Activated T-helper 1 cell treated with anti-CD3 and anti-CD28 coated beads, Interleukin-2, amount 50 U/mL, for 16 hours (primary cell): Measurements from ENCODE around the gene FASTK.

Source experiments
- DNase-seq, 2 donors: peaks; one replicate each; pipeline ENCODE4 v3.0.0-alpha.2; 2020; ENCODE audit warnings: low read depth in 1 of 2, low spot score in 1 of 2

The FASTK gene

DNA sequence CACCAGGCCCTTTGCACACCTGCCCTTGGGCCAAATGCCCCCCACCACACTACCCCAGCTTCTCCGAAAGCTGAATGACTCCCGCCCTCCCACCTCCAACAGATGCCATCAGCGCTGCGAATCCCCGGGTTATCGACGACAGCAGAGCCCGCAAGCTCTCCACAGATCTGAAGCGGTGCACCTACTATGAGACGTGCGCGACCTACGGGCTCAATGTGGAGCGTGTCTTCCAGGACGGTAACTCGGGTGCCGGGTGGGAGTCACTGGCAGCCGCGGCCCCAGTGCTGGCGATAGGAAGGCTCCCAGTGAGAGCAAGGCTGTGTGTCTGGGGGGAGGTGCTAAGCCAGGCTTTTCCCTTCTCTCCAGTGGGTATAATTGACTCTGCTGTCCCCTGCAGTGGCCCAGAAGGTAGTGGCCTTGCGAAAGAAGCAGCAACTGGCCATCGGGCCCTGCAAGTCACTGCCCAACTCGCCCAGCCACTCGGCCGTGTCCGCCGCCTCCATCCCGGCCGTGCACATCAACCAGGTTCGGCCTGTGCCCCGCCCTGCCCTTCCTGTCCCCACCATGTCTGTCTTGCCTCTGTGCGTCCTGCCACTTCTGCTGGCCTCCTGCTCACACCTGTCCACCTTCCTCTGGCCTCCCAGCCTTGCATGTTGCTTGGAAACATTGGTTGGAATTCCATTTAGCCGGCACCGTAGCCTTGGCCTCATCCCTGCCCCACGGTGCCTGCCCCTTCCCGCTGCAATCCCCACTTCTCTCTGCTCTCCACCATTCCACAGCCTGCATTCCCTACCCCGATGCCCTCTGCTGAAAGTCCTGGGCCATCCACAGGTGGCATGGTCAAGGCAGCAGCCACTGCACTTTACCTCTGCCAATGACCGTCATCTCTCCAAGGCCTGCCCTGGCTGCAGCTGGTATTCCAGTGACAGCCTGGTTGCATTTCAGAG, 37.8 kb upstream of the FASTK start:
- DNase-seq: no peak

GRCh38 chr7:151117565-151117964, 37.0 kb upstream of the FASTK start:
- DNase-seq: peak; percentile 11 to 21

- DNase-seq: no peak
Observed at GRCh38 chr7:151116603-151117440, 36.2 kb upstream of the FASTK start.

- no peak for DNase-seq
Observed at GRCh38 chr7:151115836-151116418, 35.3 kb upstream of the FASTK start.

DNA sequence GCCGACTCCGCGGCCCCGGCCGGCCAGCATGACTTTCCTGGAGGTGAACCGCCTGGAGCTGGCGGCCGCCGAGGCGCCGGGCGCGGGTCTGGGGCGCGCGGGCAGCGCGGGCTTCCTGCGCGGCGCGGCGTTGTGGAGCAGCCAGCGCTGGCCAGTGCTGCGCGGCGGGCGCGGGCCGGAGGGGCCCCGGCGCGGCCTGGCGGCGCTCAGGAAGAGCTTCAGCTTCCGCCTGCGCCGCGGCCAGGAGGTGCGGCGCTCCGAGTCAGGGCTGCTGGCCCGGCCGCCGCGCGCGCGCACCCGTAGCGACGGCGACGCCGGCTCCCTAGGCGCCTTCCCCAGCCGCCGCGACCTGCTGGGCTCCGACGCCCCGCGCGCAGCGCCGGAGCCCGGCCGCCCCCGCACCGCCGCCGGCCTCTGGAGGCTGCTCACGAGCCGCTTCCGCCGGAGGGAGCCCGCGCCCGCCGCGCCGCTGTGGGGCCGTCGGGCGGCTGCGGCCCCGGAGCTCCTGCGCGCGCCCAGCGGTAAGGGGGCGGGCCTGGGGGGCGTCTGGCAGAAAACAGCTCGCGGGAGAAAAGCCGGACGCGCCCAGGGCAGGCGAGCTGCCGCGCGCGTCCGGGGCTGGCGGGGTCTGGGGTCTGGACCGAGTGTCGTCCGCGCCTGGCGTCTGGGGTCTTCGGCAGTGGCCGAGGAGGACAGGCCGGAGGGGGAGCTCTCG, 34.7 kb upstream of the FASTK start:
- DNase-seq: no peak

DNA sequence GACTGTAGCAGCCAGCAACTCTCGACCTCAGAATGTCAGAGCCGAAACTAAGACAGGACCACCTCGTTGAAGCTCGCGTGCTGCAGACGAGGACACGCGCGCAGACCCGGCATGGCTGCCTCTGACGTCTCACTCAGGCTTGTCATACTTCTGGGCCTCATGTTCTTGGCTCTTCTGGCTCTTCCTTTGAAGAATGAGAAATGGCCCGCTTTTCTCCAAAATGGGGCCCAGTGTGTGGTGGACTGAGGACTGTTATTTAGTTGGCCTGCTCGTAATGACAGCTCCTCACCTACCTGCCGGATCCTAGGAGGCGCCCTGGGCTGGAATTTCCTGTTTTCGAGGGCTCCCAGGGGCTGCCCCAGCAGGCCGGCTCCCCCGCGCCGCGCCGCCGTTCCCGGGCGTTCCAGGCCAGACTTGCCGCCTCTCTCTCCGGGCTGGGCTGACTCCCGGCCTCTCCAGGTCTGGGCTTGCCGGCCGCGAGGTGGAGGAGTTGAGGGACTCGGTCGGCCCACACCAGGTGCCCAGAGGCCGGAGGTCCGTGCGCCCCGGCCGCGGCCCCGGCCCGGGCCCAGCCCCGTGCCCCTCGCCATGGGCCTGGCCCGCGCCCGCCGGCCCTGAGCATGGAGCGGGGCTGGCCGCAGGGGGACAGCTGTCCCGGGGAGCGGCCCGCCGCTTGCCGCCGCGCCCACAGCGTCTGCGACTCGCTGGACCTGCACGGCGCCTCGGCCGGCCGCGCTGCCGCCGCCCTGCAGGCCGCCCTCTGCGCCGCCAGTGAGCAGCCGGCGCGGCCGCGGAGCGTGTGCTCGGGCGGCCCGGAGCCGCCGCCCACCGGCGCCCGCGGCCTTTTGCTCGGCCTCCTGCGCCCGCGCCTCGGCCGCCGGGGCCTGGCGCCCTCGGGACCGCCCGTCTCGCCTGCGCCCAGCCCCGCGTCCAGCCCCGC, 33.8 kb upstream of the FASTK start:
- no peak for DNase-seq

- DNase-seq: no peak
Observed at GRCh38 chr7:151113344-151114150, 32.9 kb upstream of the FASTK start.

DNA sequence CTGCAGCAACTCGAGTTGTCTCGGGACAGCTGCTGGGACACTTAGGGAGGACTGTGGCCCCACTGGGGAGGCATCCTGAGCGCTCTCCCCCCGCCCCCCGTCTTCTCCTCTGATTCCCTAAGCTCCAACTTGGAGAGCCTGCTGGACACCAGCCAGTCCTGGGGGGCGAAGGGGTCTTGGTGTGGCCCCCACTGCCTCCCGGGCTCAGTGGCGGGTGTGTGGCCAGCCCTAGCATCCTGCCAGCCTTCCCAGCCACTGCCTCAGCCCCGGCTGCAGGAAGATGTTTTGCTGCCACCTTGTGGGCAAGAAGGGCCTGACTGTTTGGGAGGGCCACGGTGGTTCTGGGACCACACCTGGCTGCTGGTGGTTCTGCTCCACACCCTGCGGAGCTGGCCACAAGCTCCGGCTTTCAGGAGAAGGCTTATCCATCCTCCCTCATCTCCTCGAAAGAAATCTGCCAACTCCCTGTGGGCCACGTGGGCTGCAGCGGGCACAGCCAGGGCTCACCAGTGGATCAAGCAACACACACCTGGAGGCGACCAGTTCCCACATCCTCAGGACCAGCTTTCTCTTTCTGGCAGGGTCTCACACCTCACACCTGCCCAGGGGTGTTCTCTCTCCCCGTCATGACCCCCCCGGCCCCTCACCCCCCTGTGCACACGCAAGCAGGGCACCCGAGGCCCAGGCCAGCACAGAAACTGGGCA, 30.5 kb upstream of the FASTK start:
- DNase-seq: peak; percentile 54 to 57

DNA sequence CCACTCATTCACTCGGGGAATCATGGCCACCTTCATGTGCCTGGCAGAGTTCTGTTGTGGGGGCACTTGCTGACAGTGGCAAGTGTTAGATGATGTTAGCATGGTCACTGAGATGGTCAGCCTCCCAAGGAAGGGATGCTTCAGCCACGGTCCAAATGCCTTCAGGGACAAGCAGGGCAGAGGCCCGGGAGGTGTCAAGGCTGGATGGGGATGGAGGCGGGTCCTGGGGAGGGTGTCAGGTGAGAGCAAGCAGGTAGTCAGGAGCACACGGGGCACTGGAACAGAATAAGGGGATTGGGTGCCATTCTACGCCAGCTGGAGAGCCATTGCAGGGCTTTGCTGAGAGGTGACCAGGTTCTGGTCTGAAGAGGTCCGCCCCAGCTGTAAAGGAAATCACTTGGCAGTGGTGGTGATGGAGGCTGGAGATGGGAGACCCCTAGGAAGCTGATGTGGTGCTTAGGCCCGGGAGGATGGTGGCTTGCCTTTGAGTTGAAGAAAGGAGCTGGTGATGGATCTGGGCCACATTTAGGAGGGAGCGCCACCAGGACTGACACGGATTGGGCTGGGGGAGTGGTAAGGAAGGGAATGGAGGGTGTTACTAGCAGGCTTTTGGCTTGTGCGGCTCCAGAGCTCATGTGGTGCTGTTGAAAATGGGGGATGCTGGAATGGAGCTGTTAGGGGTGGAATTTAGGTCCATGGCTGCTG, 29.8 kb upstream of the FASTK start:
- no peak for DNase-seq

DNA sequence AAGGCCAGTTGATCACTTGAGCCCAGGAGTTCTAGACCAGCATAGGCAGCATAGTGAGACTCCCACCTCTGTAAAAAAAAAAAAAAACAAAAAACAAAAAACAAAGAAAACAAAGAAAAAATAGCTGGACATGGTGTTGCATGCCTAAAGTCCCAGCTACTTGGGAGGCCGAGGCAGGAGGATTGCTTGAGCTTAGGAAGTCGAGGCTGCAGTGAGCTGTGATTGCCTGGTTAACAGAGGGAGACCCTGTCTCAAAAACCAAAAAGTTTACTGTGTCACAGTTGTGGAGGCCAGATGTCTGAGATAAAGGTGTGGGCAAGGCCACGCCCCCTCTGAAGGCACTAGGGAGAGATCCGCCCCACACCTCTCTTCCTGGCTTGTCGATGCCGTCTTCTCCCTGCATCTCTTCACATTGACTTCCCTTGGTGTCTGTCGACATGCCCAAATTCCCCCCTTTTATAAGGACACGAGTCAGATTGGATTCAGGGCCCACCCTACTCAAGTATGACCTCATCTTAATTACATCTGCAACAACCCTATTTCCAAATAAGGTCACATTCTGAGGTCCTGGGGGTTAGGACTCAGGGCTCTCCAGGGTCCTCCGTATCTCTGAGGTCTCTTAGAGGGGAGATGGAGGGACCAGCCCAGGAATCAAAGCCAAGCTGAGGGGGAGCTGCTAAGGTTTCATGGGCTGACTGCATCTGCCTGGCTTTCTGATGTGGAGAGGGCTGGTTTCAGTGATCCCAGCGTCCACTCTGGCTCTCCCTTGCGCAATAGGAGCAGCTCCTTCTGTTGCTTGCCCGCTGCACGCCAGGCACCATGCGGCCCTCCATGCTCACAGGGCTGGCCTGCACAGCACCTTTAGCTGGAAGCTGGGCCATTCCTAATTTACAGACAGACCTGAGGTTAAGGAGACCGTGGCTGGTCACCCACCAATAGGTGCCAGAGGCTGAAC, 28.8 kb upstream of the FASTK start:
- no peak for DNase-seq

DNA sequence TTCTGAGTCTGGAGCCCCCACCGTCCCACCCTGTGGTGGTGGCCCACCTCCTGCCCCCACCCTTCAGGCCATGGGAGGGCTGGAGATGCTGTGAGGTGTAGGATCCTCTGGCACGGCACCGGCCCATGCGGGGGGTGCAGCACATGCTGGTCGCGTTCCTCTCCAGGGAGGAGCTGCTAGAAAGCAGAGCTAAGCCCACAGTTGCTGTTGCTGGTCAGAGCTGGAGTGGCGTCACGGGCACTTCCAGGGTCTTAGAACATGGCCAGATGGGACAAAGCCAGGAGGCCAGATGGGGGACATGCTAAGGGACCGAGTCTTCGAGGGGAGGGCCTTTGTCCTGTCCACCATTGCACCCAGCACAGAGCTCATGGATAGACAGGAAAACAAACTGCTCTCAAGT, 27.3 kb upstream of the FASTK start:
- no peak for DNase-seq

DNA sequence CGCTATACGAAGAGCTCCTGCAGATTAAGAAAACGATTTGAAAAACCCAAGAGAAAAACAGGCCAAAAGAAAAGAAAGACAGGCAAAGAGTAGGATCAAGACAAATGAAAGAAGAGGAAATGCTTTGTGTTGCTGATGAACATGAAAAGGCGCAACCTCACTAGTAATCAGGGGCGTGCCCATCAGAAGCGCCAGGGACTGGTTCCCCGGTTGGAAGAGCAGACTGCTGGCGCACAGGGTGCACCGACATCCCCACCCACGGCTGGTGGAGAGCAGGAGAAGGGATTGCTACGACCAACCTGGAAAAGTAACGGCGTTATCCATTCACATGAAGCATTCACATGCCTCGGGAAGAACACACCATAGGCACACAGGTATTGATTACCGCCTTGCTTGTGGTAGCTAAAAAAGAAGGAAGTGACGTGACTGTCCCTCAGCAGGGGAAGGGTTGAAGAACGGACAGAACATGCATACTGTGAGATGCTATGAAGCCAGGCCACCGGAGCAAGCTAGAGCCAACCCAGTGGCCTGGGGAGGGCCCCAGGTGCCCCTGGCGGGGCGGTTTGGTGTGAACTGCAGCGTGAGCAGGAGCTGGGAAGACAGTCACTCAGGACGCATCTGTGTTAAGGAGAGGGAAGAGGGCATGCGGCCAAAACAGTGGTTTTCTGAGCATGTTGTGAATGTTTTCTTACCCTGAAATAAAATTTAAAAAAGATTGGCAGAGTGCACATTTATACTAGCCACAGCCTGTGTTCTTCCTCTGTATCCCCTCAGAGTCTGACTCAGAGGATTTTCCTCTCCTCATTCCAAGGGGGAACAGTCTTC, 24.0 kb upstream of the FASTK start:
- DNase-seq: no peak

- DNase-seq: no peak
Observed at GRCh38 chr7:151103973-151104372, 23.4 kb upstream of the FASTK start.

DNA sequence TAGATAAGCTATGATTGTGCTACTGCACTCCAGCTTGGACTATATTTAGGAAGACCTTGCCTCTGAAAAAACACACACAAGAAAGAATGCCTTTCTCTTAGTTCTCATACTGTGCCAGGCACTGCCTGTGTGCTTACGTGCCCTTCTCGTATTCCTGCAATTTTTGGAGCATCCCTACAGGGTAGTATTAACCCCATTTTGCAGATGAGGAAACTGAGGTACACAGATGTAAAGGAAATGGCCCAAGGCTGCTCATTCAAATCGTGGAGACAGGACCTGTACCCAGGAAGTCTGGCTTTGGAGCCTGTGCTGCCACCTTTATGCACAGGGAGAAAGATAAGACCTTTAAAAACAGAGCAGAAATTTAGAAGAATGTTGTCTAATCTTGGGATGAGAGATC, 22.4 kb upstream of the FASTK start:
- DNase-seq: no peak

GRCh38 chr7:151101621-151102396, 21.2 kb upstream of the FASTK start:
- no peak for DNase-seq
